ENCODE results near the gene FANCD2OS. TPM values are rescaled to one million over a fixed set of nuclear protein-coding genes. Genes with fewer than 3 reads are reported as not detected.

Gene FANCD2OS
- not detected in 2 replicates for total RNA-seq

DNA sequence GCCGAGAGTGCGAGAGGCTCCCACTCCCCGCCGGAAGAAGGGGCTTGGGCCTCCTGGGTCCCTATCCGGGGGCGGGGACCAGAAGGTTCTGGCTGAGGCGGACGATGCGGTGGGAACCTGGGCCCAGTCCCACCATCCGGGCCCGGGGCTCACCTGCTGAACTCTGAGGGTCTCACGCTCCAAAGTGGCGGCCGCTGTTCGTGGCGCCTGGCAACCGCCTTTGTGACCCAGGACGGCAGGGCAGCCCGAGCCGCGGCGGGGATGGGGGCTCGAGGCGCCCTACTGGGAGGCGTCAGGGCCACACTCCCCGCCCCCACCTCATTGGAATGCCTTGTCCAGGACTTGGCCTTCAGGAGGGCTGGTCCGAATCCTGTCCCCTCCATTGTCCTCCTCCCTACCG, at the start of gene FANCD2OS:
TSS of gene FANCD2OS (minus strand) at position 165 of the 400 bp plus-strand sequence. CDS start 3,481 bp downstream, outside the sequence.

GRCh38 chr3:10115326-10116137, 7.5 kb upstream of the FANCD2OS start, which contains the start of gene BRK1:
TSS of gene BRK1 (plus strand) at chr3:10115675. CDS start at chr3:10115702, 27 bp downstream.

Other genes with a start within 250 kb of the FANCD2OS start
- not detected in 2 replicates for gene CIDEC, start 228.0 kb downstream of the FANCD2OS start, total RNA-seq
- gene JAGN1, start 217.6 kb downstream of the FANCD2OS start, total RNA-seq: 30.6 and 46.0 TPM in 2 replicates
- 0.72 and 0.88 TPM in 2 replicates for gene IL17RE, start 205.4 kb downstream of the FANCD2OS start, total RNA-seq
- gene IL17RC, start 191.2 kb downstream of the FANCD2OS start, total RNA-seq: 43.4 and 46.4 TPM in 2 replicates
- 13.3 and 104 TPM in 2 replicates for gene CRELD1, start 174.4 kb downstream of the FANCD2OS start, total RNA-seq
- gene PRRT3, start 155.8 kb downstream of the FANCD2OS start, total RNA-seq: 2.6 and 2.7 TPM in 2 replicates
- gene EMC3, start 121.4 kb downstream of the FANCD2OS start, total RNA-seq: 53.7 and 56.7 TPM in 2 replicates
- gene FANCD2, start 81.8 kb downstream of the FANCD2OS start, total RNA-seq: 1.8 and 43.8 TPM in 2 replicates
- 54.5 and 79.9 TPM in 2 replicates for gene BRK1, start 7.4 kb upstream of the FANCD2OS start, total RNA-seq
- gene VHL, start 33.5 kb upstream of the FANCD2OS start, total RNA-seq: 35.5 and 40.7 TPM in 2 replicates
- 17.9 TPM in 2 replicates for gene IRAK2, start 56.7 kb upstream of the FANCD2OS start, total RNA-seq
- gene TATDN2, start 140.2 kb upstream of the FANCD2OS start, total RNA-seq: 16.9 and 32.6 TPM in 2 replicates
- 0.72 TPM in 1 of 2 replicates, not detected in the other for gene GHRL, start 184.7 kb upstream of the FANCD2OS start, total RNA-seq
- 299 and 432 TPM in 2 replicates for gene SEC13, start 212.9 kb upstream of the FANCD2OS start, total RNA-seq

All from placental pericyte (primary cell).